ENCODE data around the gene LRWD1. TPM values are rescaled to one million over a fixed set of nuclear protein-coding genes. Genes with fewer than 3 reads are reported as not detected.
A peak's percentile ranks its signal among the peaks of the same experiment; 100 is the strongest.
"Not testable (repeated sequence)": the region's sequence is repeated elsewhere in the genome, so short reads cannot be mapped to it uniquely, and the experiment has no call there.

LRWD1 gene
- total and polyA plus RNA-seq, 2 donors (not counting 1 experiment from before 2014, with no cell fraction given), result 58.2 to 83.7 TPM

DNA sequence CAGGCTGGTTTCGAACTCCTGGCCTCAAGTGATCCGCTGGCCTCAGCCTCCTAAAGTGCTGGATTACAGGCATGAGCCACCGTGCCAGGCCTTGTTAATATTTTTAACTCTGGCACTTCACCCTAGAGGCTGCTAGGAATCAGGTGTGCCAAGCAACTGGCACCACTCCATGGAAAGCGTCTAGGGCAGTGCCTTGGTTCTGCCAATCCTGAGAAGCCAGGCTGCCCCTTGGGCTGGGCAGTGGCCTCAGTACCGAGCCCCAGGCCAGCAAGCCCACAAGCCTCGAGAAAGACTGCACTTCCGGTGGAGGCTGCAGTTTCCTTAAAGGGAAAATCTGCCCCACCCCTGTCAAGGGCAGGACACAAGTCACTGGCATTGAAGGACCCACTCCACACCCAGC is 11.5 kb upstream of the LRWD1 start:
- ATAC-seq (ENCODE audit: low read depth), result no peak
- peaks cover 5 to 8% of the 10 kb centered on the region in 2 donors for H3K4me1 ChIP-seq (ENCODE audit: control insufficient read depth in 2 of 2, insufficient read depth in 2 of 2, low read length in 2 of 2)
- H4K20me1 ChIP-seq (ENCODE audit: control insufficient read depth, insufficient read depth, low read length, poor library complexity, severe bottlenecking), result peaks cover 41% of the 10 kb centered on the region
- H3K79me2 ChIP-seq (ENCODE audit: control insufficient read depth, insufficient read depth, low read length), result peaks cover 30% of the 10 kb centered on the region
- ChIA-PET POLR2A (interaction anchor here (0.9 to 1.3 kb wide), 3 partner anchors 26 to 57 kb away, joined by 3 to 5 read pairs (median 5); partner anchors contain the start of gene PRKRIP1), CTCF (interaction anchor here (2.0 to 46.3 kb wide), 2 partner anchors 18 to 42 kb away, joined by 6 to 1182 read pairs; no protein-coding TSS in a partner anchor)
- H3K27me3 ChIP-seq (replicated peaks in 1 of 4; ENCODE audit: control extremely low read depth in 1 of 4, control insufficient read depth in 3 of 4, insufficient read depth in 4 of 4, low read length in 3 of 4), result no peaks in the 10 kb centered on the region
- no peak overlapping the region for H3K4me2 ChIP-seq (replicated peaks; ENCODE audit: low read depth, low read length, poor library complexity, severe bottlenecking)
- no peaks in the 10 kb centered on the region for H3K9me3 ChIP-seq (ENCODE audit: control extremely low read depth in 1 of 3, control insufficient read depth in 2 of 3, insufficient read depth in 1 of 3, low read length in 2 of 3)
- Mint-ChIP-seq H3K4me3 (no peak overlapping the region), H3K9me3 (ENCODE audit: insufficient read depth) (no peaks in the 10 kb centered on the region), H3K4me1 (peaks cover 10% of the 10 kb centered on the region), H3K27ac (peak overlapping the region; percentile 37), H3K27me3 (no peaks in the 10 kb centered on the region)
- H3K9ac ChIP-seq (ENCODE audit: low read length), result no peak overlapping the region
- WGBS (ENCODE audit: insufficient coverage), result 91% methylated on average over 7 of the region's 7 CpGs
- no peak overlapping the region for H3K27ac ChIP-seq (ENCODE audit: low read length in 2 of 2)
- H2AFZ ChIP-seq (ENCODE audit: insufficient read depth, low read depth, low read length, poor library complexity, severe bottlenecking), result no peak overlapping the region
- DNase-seq, result no peak
- intact Hi-C loops (cut with micrococcal nuclease), result no loop called here
- TF ChIP-seq, protein P1, sequence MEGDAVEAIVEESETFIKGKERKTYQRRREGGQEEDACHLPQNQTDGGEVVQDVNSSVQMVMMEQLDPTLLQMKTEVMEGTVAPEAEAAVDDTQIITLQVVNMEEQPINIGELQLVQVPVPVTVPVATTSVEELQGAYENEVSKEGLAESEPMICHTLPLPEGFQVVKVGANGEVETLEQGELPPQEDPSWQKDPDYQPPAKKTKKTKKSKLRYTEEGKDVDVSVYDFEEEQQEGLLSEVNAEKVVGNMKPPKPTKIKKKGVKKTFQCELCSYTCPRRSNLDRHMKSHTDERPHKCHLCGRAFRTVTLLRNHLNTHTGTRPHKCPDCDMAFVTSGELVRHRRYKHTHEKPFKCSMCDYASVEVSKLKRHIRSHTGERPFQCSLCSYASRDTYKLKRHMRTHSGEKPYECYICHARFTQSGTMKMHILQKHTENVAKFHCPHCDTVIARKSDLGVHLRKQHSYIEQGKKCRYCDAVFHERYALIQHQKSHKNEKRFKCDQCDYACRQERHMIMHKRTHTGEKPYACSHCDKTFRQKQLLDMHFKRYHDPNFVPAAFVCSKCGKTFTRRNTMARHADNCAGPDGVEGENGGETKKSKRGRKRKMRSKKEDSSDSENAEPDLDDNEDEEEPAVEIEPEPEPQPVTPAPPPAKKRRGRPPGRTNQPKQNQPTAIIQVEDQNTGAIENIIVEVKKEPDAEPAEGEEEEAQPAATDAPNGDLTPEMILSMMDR (IDR thresholded peaks at IDR 0.05), result no peak
- no peak for TF ChIP-seq EZH2 (IDR thresholded peaks at IDR 0.05; ENCODE audit: borderline replicate concordance, insufficient read depth, low read depth, low read length, poor library complexity, severe bottlenecking)
- no peak overlapping the region for H3K4me3 ChIP-seq (ENCODE audit: control extremely low read depth in 1 of 5, extremely low read depth in 1 of 5, insufficient read depth in 1 of 5, low read depth in 2 of 5, low read length in 4 of 5)
- H3K36me3 ChIP-seq (replicated peaks in 1 of 2; ENCODE audit: control extremely low read depth in 1 of 2, control insufficient read depth in 1 of 2, extremely low read depth in 1 of 2, insufficient read depth in 2 of 2, low read length in 1 of 2), result peaks cover 1 to 33% of the 10 kb centered on the region in 2 experiments

DNA sequence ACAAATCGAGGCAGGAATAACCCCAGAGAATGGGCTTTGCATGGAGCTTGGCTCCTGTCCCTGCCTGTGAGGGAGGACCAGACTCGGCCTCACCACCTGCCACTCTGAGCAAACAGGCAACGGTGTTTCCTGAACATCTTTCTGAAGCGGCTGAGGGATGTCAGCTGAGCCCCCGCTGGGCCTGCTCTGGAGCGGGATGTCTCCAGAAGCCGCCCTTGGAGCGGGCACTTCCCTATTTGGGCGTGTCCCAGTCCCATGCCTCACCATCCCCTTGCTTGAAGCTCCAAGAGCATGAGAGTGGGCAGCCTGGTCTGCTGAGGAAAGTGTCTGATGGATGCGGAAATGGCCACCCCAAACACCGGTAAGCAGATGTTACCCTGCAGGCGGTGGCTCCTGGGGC is 10.3 kb upstream of the LRWD1 start:
- peaks cover 10% of the 10 kb centered on the region for H3K4me1 Mint-ChIP-seq
- H3K9me3 Mint-ChIP-seq (ENCODE audit: insufficient read depth), result no peaks in the 10 kb centered on the region
- ATAC-seq (ENCODE audit: low read depth), result no peak
- Histone ChIP-seq H3K9ac (ENCODE audit: low read length) (no peak overlapping the region), H2AFZ (ENCODE audit: insufficient read depth, low read depth, low read length, poor library complexity, severe bottlenecking) (no peak overlapping the region), H3K4me3 (ENCODE audit: control extremely low read depth in 1 of 5, extremely low read depth in 1 of 5, insufficient read depth in 1 of 5, low read depth in 2 of 5, low read length in 4 of 5) (no peak overlapping the region), H3K4me2 (replicated peaks; ENCODE audit: low read depth, low read length, poor library complexity, severe bottlenecking) (no peak overlapping the region), H3K27ac (ENCODE audit: low read length in 2 of 2) (no peak overlapping the region), H3K27me3 (replicated peaks in 1 of 4; ENCODE audit: control extremely low read depth in 1 of 4, control insufficient read depth in 3 of 4, insufficient read depth in 4 of 4, low read length in 3 of 4) (no peaks in the 10 kb centered on the region), H3K4me1 (ENCODE audit: control insufficient read depth in 2 of 2, insufficient read depth in 2 of 2, low read length in 2 of 2) (peaks cover 5 to 8% of the 10 kb centered on the region in 2 donors), H3K9me3 (ENCODE audit: control extremely low read depth in 1 of 3, control insufficient read depth in 2 of 3, insufficient read depth in 1 of 3, low read length in 2 of 3) (no peaks in the 10 kb centered on the region), H3K79me2 (ENCODE audit: control insufficient read depth, insufficient read depth, low read length) (peaks cover 34% of the 10 kb centered on the region), H3K36me3 (replicated peaks in 1 of 2; ENCODE audit: control extremely low read depth in 1 of 2, control insufficient read depth in 1 of 2, extremely low read depth in 1 of 2, insufficient read depth in 2 of 2, low read length in 1 of 2) (peaks cover 1 to 34% of the 10 kb centered on the region in 2 experiments), H4K20me1 (ENCODE audit: control insufficient read depth, insufficient read depth, low read length, poor library complexity, severe bottlenecking) (peaks cover 42% of the 10 kb centered on the region)
- TF ChIP-seq, protein P1 (IDR thresholded peaks at IDR 0.05), result no peak
- no peak for TF ChIP-seq EZH2 (IDR thresholded peaks at IDR 0.05; ENCODE audit: borderline replicate concordance, insufficient read depth, low read depth, low read length, poor library complexity, severe bottlenecking)
- H3K27ac Mint-ChIP-seq, result no peak overlapping the region
- no peak overlapping the region for H3K4me3 Mint-ChIP-seq
- H3K27me3 Mint-ChIP-seq, result no peaks in the 10 kb centered on the region
- ChIA-PET CTCF (interaction anchor here (0.6 to 46.3 kb wide), 2 partner anchors 17 to 43 kb away, joined by 3 to 1182 read pairs; no protein-coding TSS in a partner anchor), POLR2A (interaction anchor here (0.6 to 1.0 kb wide), 3 partner anchors 10 to 39 kb away, joined by 3 to 4 read pairs (median 4); no protein-coding TSS in a partner anchor)
- WGBS (ENCODE audit: insufficient coverage), result 78% methylated on average over 11 of the region's 12 CpGs
- DNase-seq, result no peak
- intact Hi-C loops (cut with micrococcal nuclease), result no loop called here

DNA sequence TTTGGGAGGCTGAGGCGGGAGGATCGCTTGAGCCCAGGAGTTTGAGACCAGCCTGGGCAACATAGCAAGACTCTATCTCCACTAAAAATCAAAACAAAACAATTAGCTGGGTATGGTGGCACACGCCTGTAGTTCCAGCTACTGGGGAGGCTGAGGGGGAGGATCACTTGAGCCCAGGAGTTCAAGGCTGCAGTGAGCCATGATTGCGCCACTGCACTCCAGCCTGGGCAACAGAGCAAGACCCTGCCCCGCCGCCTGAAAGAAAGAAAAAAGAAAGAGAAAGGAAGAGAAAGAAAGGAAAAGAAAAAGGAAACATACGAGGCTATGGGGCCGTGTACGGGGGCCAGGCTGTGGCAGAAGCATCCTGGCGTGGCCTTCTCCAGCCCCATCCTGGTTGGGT is 9.9 kb upstream of the LRWD1 start:
- H3K4me1 Mint-ChIP-seq, result peaks cover 10% of the 10 kb centered on the region
- not testable (repeated sequence) for H3K27me3 ChIP-seq (replicated peaks in 1 of 4; ENCODE audit: control extremely low read depth in 1 of 4, control insufficient read depth in 3 of 4, insufficient read depth in 4 of 4, low read length in 3 of 4); H3K27me3 Mint-ChIP-seq

More for the DNA sequence above, 9.9 kb upstream of the LRWD1 start:
- CTCF ChIA-PET, result interaction anchor here (46.3 kb wide), 1 partner anchor 44 kb away, joined by 1182 read pairs; no protein-coding TSS in a partner anchor
- H3K9me3 Mint-ChIP-seq (ENCODE audit: insufficient read depth); DNase-seq; H3K4me1 ChIP-seq (ENCODE audit: control insufficient read depth in 2 of 2, insufficient read depth in 2 of 2, low read length in 2 of 2); H2AFZ ChIP-seq (ENCODE audit: insufficient read depth, low read depth, low read length, poor library complexity, severe bottlenecking); ATAC-seq (ENCODE audit: low read depth); intact Hi-C loops (cut with micrococcal nuclease); H3K27ac ChIP-seq (ENCODE audit: low read length in 2 of 2); H3K4me3 ChIP-seq (ENCODE audit: control extremely low read depth in 1 of 5, extremely low read depth in 1 of 5, insufficient read depth in 1 of 5, low read depth in 2 of 5, low read length in 4 of 5); H3K4me3 Mint-ChIP-seq; H3K9ac ChIP-seq (ENCODE audit: low read length); H3K9me3 ChIP-seq (ENCODE audit: control extremely low read depth in 1 of 3, control insufficient read depth in 2 of 3, insufficient read depth in 1 of 3, low read length in 2 of 3); H3K4me2 ChIP-seq (replicated peaks; ENCODE audit: low read depth, low read length, poor library complexity, severe bottlenecking): not testable (repeated sequence)
- WGBS (ENCODE audit: insufficient coverage), result 95% methylated on average over 8 of the region's 10 CpGs
- H3K79me2 ChIP-seq (ENCODE audit: control insufficient read depth, insufficient read depth, low read length), result peaks cover 35% of the 10 kb centered on the region
- H3K36me3 ChIP-seq (replicated peaks in 1 of 2; ENCODE audit: control extremely low read depth in 1 of 2, control insufficient read depth in 1 of 2, extremely low read depth in 1 of 2, insufficient read depth in 2 of 2, low read length in 1 of 2), result peaks cover 1 to 34% of the 10 kb centered on the region in 2 experiments
- POLR2A ChIA-PET, result interaction anchor here (0.6 to 0.9 kb wide), 2 partner anchors 10 to 14 kb away, joined by 4 read pairs; no protein-coding TSS in a partner anchor
- H4K20me1 ChIP-seq (ENCODE audit: control insufficient read depth, insufficient read depth, low read length, poor library complexity, severe bottlenecking), result peaks cover 42% of the 10 kb centered on the region
- H3K27ac Mint-ChIP-seq, result peak overlapping the region; percentile 35

All from B cell (primary cell).